UCSD-AML1 (cell line): ENCODE data around the gene TAF9B.
"Not testable (repeated sequence)": the region's sequence is repeated elsewhere in the genome, so short reads cannot be mapped to it uniquely, and the experiment has no call there.

Experiments used
- DNase-seq: peaks from one replicate; lab custom pipeline; 2025; ENCODE audit not compliant: unreplicated experiment; lab: John Stamatoyannopoulos, UW

TAF9B gene

DNA sequence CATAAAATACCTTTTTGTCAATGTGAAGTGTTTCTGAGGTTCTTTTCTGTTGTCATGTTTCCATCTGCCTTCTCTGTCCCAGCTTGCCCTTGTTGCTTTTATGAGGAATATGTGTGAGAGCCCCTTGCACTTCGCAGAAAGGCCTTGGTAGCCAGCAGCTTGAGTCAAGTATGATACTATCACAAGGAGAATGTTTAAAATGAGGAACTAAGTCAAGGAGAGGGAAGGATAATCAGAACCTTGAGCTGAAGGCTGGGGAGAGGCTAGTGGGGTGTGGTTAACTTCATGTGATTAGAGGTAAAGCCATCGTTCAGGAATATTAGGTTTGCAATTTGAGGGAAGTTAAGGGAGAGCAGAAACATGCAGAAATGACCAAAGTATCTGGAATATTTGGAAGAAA, 22.7 kb downstream of the TAF9B start:
- no peak for DNase-seq

DNA sequence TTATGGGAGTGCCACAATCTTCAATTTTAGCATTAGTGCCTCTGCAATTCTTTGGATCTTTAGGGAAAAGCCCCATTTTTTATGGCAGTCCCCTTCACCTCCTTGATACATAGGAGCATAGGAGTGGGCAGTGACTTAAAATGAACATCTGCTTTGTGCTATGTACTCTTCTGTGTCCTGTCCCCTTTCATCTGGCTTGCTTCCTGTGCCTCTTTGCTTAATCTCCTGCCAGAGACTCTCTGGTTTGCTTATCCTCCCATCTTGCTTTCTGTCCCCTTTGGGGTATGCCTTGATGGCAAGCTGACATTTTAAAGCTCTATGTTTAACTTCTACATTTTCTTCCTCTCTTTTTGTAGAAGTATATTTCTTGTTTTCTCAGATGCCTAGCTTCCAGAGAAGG, 23.1 kb downstream of the TAF9B start:
- DNase-seq, result no peak

DNA sequence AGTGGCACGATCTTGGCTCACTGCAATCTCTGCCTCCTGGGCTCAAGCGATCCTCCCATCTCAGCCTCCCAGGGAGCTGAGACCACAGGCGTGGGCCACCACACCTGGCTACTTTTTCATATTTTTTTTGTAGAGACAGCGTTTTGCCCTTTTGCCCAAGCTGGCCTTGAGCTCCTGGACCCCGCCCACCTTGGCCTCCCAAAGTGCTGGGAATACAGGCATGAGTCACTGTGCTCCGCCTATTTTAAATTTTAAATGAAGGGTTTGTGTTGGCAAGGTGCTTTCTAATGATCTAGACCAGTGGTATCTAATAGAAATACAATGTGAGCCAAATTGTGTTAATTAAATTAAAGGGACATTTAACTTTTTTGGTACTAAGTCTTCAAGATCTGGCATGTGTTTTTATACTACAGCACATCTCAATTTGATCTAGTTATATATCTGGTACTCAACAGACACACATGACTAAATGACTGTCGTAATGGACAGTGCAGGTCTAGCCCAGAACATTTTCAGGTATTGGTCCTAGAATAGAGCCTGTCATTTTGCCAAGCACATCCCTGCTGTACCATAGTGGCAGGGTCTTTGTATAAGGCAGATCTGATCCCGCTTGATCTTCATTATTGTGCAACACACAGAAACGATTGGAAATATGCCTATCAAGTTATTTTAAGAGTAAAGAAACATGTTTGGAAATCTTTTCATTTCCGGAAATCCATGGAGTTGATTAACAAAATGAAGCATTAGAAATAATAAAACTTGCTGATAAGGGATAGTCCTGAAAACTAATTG, 28.1 kb downstream of the TAF9B start:
- DNase-seq, result no peak

DNA sequence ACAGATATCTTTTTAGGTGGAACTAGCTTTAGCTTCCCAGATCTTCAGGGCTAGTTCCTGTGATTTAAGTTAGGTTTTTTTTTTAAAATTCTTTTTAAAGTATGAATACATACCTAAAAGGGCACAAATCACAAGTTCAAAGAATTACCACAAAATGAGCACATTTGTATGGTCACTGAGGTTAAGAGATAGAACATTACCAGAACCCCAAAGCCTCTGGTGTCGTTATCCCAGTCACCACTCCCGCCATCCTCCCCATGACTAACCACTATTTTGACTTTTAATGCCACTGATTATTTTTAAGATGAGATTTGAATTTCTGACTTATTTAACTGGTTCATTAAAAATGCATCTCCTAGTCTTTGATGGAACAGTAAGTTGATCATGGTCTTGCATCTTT, 30.0 kb downstream of the TAF9B start:
- DNase-seq, result no peak

DNA sequence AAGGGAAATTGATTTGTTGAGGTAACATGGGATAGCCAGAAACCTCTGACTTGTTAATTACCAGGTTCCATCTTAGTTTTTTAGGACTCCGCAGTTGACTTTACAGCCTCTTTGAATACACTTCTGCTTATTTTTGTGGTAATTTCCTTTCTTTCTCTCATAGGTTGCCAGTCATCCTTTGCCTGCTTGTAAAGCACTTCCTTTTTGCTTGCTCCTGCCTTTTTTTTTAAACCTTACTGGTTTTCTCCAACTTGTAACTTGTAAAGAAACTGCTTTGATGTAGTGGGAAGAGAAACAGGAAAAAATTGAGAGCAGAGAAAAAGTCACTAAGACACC, 32.8 kb downstream of the TAF9B start:
- DNase-seq, result no peak

DNA sequence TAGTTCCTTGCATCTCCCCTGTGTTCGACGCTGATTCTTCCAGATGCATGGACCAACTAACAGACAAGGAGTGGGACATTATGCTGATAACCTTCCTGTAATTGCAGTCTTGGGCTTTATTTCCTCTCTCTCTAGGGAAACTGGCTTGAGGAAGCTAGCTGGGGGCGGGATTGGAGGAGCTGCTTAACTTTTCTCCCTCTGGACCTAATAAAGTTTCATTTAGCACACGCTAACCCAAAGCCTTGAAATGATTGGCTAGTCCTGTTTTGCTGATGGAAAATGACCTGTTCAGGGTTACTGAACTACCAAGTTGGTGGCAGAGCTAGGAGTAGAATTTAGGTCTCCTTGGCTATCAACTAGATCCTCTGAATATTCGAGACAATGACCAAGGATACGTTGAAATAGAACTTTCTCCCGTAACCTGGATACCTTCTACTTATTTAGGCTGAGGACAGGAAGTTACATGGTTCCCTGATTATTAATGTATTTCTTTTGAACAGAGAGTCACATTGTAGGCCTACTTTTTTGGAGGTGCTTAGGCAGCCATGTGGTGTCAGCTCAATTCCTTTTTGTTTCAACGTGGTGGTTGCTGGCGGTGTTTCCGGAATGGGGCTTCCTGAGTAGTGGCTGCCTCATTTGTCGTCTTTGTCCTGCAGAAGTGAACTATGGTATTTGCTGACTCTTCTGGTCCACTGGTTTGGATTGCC, 33.4 kb downstream of the TAF9B start:
- DNase-seq, result peak; percentile 10

DNA sequence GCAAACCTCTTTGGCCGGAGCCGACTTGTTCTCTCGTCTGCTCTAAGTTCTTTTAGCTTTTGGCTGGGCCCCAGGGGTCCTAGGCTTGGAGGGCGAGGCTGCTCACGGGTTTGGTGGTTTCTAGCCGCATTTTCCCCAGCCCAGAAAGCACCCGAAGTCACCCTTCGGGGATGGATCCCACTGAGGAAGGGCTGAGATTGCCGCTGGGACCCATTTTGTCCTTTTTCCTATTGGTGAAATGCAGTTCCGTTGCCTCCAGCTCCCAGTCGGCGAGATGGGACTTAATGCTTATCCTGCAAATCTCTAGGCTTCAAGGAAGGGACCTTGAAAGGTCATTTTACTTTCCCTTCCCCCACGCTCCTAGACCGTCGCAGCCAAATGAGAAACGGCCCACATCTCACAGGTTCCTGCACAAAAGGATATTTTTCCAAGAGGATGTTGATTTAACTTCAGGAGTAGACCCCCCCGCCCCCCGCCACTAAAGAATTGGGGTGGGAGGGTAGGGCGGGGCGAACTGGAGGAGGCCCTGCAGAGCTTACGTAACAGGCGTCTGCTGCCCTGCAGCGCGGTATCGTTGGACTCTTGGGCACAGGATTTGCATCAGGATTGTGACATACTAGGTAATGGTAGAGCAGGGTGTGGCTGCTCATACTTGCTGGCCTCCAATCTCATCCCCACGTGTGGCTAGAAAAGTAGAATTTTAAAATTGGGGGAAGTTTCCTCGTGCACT, 34.8 kb downstream of the TAF9B start:
- DNase-seq, result peak; percentile 30

DNA sequence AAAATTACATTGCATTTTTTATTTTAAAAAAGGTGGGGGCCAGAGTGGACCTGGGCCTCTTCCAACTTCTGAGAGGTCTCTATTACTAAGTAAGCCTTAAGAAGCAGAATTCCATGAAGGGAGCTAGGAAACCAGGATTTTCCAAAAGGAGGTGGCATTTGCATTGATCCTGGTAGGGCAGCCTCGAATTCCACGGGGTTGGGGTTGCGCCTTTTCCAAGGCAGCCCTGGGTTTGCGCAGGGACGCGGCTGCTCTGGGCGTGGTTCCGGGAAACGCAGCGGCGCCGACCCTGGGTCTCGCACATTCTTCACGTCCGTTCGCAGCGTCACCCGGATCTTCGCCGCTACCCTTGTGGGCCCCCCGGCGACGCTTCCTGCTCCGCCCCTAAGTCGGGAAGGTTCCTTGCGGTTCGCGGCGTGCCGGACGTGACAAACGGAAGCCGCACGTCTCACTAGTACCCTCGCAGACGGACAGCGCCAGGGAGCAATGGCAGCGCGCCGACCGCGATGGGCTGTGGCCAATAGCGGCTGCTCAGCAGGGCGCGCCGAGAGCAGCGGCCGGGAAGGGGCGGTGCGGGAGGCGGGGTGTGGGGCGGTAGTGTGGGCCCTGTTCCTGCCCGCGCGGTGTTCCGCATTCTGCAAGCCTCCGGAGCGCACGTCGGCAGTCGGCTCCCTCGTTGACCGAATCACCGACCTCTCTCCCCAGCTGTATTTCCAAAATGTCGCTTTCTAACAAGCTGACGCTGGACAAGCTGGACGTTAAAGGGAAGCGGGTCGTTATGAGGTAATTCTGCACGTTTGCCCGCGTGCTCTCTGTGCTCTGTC, 35.6 kb downstream of the TAF9B start, which contains the start of gene PGK1:
PGK1 (plus strand) TSS at position 626 of the 824 bp plus-strand sequence; CDS start at position 719, 93 bp downstream.
- DNase-seq, result peak; percentile 95

DNA sequence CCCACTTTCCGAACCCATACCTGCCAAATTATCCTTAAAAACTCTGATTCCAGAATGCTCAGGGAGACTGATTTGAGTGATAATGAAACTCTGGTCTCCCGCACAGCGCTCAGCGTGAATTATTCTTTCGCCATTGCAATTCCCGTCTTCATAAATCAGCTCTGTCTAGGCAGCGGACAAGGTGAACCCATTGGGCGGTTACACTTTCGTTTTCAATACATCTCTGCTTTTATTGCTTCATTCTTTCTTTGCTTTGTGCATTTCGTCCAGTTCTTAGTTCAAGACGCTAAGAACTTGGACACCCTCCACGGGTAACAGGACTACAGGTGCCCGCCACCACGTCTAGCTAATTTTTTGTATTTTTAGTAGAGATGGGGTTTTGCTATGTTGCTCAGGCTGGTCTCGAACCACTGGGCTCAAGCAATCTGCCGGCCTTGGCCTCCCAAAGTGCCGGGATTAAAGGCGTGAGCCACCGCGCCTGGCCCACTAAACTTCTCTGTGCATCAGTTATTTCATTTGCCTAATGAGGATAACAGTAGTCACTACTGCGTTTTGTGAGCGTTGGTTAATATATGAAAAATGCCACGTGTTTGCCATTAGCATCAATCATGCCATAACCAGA, 36.3 kb downstream of the TAF9B start:
- no peak for DNase-seq

DNA sequence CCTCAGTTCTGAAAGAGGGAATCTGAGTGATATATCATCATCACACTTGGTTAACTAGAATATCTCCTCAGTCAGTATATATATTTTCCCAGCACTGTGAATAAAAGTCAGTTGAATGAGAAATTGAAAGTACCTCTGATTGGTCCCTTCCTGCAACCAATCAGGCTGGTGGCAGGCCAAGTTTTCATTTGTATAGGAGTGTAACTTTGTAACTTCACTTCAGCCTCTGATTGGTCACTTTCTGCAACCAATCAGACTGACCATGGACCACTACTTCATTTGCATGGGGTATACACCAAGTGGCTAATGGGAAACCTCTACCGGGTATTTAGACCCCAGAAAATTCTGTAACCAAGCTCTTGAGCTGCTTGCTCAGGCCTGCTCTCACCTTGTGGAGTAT, 37.4 kb downstream of the TAF9B start:
- no peak for DNase-seq

DNA sequence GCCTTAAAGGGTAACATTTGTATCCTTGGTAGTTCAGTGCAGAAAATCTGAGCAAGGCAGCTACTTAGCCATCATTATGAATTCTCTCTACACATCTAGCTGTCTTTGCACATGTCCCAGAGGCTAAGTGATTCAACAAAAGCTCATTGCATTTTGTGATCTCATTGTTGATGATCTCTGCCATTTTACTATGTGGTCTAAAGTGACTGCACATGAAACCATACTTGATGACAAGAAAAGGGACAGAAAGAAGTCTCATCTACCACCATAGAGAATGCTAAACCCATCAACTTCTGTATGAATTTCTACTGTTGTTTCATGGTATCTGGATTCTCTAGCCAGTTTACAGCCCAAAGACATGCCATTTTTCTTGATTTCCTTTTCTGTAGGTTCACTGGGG, 41.3 kb downstream of the TAF9B start:
- no peak for DNase-seq

DNA sequence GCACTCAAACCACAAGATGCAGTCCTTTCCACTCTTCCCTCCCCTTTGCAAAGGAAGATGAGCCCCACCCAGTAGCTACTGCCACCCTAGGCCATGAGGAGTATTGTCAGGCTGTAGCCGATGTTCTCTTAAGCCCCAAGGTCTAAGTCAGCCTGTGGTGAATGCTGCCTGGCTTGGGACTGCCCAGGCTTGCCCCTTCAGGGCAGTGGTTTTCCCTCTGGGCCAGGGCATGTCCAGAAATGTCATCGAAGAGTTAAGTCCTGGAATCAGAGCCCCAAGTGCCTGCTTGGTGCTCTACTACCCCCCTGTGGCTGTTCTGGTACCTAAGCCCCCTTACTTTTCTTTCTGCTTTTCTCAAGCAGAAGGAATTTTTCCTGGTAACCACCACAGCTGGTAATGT, 47.2 kb downstream of the TAF9B start:
- DNase-seq, result peak; percentile 45

DNA sequence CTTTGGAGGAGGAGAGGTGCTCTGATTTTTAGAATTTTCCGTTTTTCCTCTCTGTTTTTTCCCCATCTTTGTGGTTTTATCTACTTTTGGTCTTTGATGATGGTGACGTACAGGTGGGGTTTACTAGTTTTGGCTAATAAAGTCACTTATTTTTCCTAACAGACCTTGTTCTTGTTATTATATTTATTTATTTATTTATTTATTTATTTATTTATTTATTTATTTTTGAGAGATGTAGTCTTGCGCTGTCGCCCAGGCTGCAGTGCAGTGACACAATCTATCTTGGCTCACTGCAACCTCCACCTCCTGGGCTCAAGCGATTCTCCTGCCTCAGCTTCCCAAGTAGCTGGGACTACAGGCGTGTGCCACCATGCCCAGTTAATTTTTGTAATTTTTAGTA, 58.0 kb downstream of the TAF9B start:
- not testable (repeated sequence) for DNase-seq
